Activated CD4-positive, alpha-beta T cell treated with anti-CD3 and anti-CD28 coated beads for 1 hour (primary cell): ENCODE data around the gene TMEM184C.

ENCODE experiments used
- DNase-seq: peaks from one replicate; pipeline ENCODE4 v3.0.0-alpha.2; 2020

The TMEM184C gene

GRCh38 chr4:147605499-147605898 is 11.7 kb upstream of the TMEM184C start:
- no peak for DNase-seq

GRCh38 chr4:147607471-147607870 is 9.7 kb upstream of the TMEM184C start:
- DNase-seq, result no peak

GRCh38 chr4:147610686-147611085 is 6.5 kb upstream of the TMEM184C start:
- no peak for DNase-seq

- DNase-seq, result no peak
Measured at GRCh38 chr4:147616849-147617172, 386 bp upstream of the TMEM184C start.

GRCh38 chr4:147617841-147618691 is 869 bp downstream of the TMEM184C start:
- no peak for DNase-seq

GRCh38 chr4:147620315-147620714 is 3.1 kb downstream of the TMEM184C start:
- no peak for DNase-seq

GRCh38 chr4:147625733-147626132 is 8.5 kb downstream of the TMEM184C start:
- no peak for DNase-seq

- no peak for DNase-seq
Measured at GRCh38 chr4:147626903-147627302, 9.7 kb downstream of the TMEM184C start.

GRCh38 chr4:147628415-147628814 is 11.2 kb downstream of the TMEM184C start:
- DNase-seq, result no peak

- no peak for DNase-seq
Measured at GRCh38 chr4:147629783-147630730, 12.9 kb downstream of the TMEM184C start.

GRCh38 chr4:147633113-147633512 is 15.9 kb downstream of the TMEM184C start:
- no peak for DNase-seq

- DNase-seq, result no peak
Measured at GRCh38 chr4:147633643-147634042, 16.4 kb downstream of the TMEM184C start.

- DNase-seq, result no peak
Measured at GRCh38 chr4:147635348-147635747, 18.2 kb downstream of the TMEM184C start.

- no peak for DNase-seq
Measured at GRCh38 chr4:147638365-147638764, 21.2 kb downstream of the TMEM184C start.

- no peak for DNase-seq
Measured at GRCh38 chr4:147638942-147639341, 21.7 kb downstream of the TMEM184C start.

GRCh38 chr4:147639388-147639787 is 22.2 kb downstream of the TMEM184C start:
- DNase-seq, result no peak

- DNase-seq, result no peak
Measured at GRCh38 chr4:147640331-147640730, 23.1 kb downstream of the TMEM184C start.

- no peak for DNase-seq
Measured at GRCh38 chr4:147643616-147644015, 26.4 kb downstream of the TMEM184C start.

GRCh38 chr4:147644471-147644870 is 27.3 kb downstream of the TMEM184C start:
- no peak for DNase-seq

GRCh38 chr4:147645099-147645498 is 27.9 kb downstream of the TMEM184C start:
- DNase-seq, result no peak

GRCh38 chr4:147648656-147649055 is 31.5 kb downstream of the TMEM184C start:
- DNase-seq, result no peak

GRCh38 chr4:147651563-147651962 is 34.4 kb downstream of the TMEM184C start:
- DNase-seq, result no peak

- DNase-seq, result no peak
Measured at GRCh38 chr4:147655639-147656038, 38.4 kb downstream of the TMEM184C start.

- no peak for DNase-seq
Measured at GRCh38 chr4:147658501-147658900, 41.3 kb downstream of the TMEM184C start.
